AG10803 (cell line): ENCODE data around the gene MMP10.
"Not testable (repeated sequence)": the region's sequence is repeated elsewhere in the genome, so short reads cannot be mapped to it uniquely, and the experiment has no call there.

Experiments
- DNase-seq: peaks from one replicate; pipeline ENCODE4 v3.0.0; 2010; ENCODE audit warnings: low read depth
- H3K4me3 ChIP-seq: 2 replicates; pipeline ENCODE4 v1.5.1; 2011; ENCODE audit warnings: mild to moderate bottlenecking, low read length, control low read depth
- TF ChIP-seq, protein P1 (sequence below): conservative IDR thresholded peaks from 2 replicates; pipeline ENCODE4 v1.5.1; 2011; ENCODE audit warnings: mild to moderate bottlenecking, low read length, control low read depth, inconsistent platforms

Gene MMP10

GRCh38 chr11:102751673-102752072 lies 28.8 kb downstream of the MMP10 start:
- TF ChIP-seq, protein P1, sequence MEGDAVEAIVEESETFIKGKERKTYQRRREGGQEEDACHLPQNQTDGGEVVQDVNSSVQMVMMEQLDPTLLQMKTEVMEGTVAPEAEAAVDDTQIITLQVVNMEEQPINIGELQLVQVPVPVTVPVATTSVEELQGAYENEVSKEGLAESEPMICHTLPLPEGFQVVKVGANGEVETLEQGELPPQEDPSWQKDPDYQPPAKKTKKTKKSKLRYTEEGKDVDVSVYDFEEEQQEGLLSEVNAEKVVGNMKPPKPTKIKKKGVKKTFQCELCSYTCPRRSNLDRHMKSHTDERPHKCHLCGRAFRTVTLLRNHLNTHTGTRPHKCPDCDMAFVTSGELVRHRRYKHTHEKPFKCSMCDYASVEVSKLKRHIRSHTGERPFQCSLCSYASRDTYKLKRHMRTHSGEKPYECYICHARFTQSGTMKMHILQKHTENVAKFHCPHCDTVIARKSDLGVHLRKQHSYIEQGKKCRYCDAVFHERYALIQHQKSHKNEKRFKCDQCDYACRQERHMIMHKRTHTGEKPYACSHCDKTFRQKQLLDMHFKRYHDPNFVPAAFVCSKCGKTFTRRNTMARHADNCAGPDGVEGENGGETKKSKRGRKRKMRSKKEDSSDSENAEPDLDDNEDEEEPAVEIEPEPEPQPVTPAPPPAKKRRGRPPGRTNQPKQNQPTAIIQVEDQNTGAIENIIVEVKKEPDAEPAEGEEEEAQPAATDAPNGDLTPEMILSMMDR: no peak
- DNase-seq: no peak
- no peak overlapping the region for H3K4me3 ChIP-seq

DNA sequence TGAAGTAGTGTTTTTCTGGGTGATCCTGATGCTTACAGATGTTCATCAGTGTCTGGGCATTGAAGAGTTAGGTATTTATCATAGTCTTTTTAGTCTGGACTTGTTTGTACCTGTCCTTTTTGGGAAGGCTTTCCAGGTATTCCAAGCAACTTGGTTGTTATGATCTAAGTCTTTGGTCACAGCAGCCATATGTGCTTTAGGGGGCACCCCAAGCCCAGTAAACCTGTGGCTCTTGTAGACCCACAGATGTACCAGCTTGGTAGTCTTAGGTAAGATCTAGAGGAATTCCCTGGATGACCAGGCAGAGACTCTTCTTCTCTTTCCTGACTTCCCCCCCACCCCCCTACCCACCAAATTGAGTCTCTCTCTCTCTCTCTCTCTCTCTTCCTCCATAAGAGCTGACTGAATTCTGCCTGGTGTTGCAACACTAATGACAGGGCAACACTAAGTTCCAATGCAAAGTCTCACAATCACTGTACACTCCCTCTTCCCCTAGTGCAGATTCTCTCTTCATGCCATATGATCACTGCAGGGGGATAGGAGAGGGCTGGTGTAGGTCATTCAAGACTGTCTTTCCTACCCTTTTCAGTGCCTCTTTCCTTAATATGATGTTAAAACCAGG lies 31.2 kb downstream of the MMP10 start:
- H3K4me3 ChIP-seq: no peak overlapping the region
- TF ChIP-seq, protein P1: no peak
- no peak for DNase-seq

GRCh38 chr11:102746746-102747578 lies 33.5 kb downstream of the MMP10 start:
- DNase-seq, H3K4me3 ChIP-seq: not testable (repeated sequence)

DNA sequence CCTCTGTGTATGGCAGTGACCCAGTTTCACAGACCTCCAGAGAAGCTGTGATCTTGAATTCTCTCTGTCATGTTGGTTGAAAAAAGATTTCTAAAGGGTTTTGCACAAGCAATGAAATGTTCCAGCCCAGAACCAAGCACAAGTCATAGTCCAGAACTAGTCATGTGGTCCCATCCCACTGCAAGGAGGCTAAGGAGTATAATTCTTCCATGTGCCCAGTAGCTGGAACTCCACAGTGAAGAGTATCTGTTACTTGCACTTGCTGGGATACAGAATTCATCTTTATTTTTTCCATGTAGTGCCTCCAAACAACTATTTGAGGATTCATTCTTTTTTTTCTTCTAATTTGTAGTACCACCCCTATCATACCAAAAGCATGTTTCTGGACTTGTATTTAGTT lies 45.8 kb downstream of the MMP10 start:
- TF ChIP-seq, protein P1: no peak; the same call in 1 of the 2 replicates
- no peak overlapping the region for H3K4me3 ChIP-seq
- peak; percentile 9 for DNase-seq

DNA sequence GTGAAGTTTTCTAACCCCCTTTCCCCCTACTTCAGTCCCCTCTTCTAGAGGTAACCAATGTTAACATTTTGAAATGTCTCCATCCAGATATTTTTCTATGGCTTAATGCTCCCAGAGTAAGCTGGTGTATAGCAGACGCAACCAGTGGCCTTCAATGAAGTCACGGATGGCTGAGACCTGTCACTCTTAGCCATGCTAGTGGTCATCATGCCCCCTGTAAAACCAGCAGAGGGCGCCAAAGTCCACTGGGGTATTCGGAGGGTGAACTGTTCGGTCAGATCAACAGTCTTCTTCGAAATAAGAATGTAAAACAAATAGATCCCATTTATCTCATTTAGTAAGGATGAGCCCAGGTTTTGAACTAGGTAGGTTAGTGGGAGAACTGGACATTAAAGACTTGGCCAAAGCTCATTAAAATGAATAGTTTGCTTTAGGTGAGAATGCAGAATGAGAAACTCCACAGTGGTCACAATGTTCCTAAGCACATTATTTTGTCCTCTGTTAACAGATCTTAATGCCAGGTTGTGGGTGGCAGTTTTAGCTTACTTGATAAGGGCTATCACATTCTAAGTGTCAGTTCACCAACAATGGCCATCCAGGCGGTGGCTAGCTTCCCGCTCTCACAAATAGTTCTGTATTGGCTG lies 47.1 kb downstream of the MMP10 start:
- TF ChIP-seq, protein P1: peak; percentile 87
- DNase-seq: peak; percentile 49
- no peak overlapping the region for H3K4me3 ChIP-seq

- H3K4me3 ChIP-seq, DNase-seq: not testable (repeated sequence)
These were observed 49.5 kb downstream of the MMP10 start for GRCh38 chr11:102730944-102731343.

DNA sequence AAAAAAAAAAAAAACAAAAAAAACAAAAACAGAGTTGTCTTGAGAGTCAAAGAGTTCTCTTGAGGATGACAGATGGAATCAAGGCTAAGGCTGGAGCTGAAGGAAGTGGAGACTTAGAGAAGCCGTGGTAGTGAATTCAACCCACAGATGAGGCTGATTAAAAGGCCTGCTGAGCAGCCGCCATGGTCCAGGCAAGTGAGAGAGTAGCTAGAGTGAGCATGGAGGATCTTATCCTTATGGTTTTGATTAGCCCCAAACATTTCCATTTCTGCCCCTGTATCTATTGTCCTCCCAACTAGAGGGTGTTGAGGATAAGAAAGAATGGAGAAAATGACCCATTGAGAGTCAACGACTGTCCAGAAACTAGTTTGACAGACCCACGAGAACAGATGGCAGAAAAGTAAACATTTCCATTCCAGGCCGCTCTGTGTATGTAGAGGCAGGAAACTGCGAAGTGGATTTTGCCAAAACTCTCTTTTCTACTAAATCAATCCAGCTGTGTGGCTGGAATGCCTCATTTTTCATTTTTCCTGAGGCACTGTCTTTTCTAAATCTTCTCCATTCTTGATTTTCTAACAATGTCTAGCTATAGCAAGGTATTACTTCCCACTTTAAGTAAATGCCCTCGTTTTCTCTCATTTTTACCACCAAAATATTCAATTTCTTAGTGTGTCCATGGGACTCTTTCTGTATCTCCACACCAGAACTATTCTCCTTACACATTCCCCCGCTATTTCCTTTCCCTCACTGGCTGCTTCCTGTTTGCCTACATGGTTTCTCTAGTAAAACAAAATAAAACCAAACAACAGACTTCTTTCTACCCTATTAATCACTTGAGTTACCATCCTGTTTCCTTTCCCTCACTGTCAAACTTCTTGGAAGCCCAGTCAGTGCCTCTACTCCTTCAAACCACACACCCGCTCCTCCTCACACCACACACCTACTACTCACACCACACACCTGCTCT lies 50.3 kb downstream of the MMP10 start:
- DNase-seq: peak; percentile 60
- H3K4me3 ChIP-seq: no peak overlapping the region
- TF ChIP-seq, protein P1: no peak
